ENCODE results near the gene TEAD1.
A peak's percentile ranks its signal among the peaks of the same experiment; 100 is the strongest.

The TEAD1 gene

DNA sequence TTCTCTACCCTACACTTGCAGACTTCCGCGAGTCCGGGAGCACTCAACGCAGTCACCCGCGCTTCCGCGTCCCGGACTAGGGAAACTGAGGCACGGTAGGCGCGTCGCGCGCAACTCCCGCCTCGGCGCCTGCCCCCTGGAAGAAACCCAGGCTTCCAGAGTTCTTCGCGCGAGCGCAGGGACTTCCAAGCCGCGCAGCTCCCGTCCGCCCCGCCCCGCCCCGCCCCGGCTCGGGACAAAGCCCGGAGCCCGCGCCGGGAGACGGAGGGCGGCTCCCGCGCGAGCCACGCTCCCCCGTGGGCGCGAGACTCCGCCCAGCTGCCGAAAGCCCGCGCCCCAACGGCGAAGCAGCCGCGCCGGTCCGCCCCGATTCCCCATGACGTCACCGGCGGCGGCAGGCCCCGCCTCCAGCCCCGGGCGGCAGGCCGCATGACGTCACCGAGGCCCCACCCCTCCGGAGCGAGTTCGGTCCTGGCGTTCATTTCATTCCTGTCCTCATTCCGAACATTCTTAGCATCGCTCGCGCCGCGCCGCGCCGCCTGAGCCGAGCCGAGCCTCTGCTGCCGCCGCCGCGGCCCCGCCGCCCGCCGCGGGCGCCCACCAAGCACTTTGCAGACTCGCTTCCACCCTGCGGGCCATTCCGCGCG is at the start of gene TEAD1:
TEAD1 (plus strand) TSS at position 498 of the 647 bp plus-strand sequence.
- peak; percentile 74 to 79 for DNase-seq (ENCODE audit: low read depth in 1 of 2, low spot score in 1 of 2)

- DNase-seq (ENCODE audit: low read depth in 1 of 2, low spot score in 1 of 2), result no peak
These were observed 49.6 kb upstream of the TEAD1 start for GRCh38 chr11:12624595-12624994.

DNA sequence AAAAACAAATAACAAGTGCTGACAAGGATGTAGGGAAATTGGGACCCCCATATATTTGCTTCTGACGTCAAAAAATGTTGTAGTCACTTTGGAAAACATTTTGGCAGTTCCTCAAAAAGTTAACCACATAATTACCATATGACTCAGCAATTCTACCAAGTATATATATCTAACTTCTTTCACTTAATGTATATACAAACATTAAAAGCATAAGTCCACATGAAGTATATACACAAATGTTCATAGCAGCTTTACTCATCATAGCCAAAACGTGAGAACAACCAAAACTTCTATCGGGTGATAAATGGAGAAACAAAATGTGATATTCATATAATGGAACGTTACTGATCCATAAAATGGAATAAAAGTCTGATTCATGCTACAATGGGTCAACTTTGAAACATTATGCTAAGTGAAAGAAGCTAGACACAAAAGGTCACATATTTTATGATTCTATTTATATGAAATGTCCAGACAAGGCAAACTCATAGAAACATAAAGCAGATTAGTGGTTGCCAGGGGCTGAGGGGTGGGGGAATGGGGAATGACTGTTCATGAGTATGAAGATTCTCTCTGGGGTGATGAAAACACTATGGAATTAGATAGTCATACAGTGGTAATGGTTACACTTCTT is 48.7 kb upstream of the TEAD1 start:
- no peak for DNase-seq (ENCODE audit: low read depth in 1 of 2, low spot score in 1 of 2)

DNA sequence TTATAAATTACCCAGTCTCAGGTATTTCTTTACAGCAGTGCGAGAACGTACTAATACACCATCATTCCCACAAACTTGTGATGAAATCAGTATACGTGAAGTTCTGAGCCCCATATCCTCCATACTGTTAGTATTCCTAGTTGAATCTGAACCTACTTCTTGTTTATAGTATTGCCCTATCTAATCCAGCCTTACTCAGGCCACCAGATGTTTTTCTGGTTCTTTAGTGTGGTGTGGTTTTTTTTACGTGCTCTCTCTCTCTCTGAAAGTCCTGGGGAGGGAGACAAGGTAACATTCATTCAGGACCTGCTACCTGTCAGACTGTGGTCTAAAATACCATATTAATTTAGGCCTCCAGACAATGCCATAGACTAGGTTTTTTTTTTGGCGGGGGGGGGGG is 47.6 kb upstream of the TEAD1 start:
- no peak for DNase-seq (ENCODE audit: low read depth in 1 of 2, low spot score in 1 of 2)

DNA sequence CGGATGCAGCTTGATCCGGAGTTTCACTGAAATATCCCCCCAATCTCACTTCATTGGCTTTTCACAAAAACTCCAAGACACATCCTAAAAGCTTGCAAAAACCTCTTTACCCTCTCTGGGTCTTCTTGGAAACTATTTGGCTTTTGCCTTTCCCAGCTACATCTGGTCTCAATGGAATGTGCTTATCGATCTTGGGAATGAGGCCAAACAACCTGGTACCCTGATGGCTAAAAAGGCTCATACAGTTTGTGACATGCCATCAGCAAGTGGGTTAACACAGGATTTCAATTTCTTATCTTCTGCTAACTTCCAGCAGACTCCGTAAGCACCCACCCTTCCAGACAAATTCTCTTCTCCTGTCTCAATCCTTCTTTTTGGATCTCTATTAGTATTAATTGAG is 45.9 kb upstream of the TEAD1 start:
- no peak for DNase-seq (ENCODE audit: low read depth in 1 of 2, low spot score in 1 of 2)

GRCh38 chr11:12629601-12630313 is 44.5 kb upstream of the TEAD1 start:
- no peak for DNase-seq (ENCODE audit: low read depth in 1 of 2, low spot score in 1 of 2)

DNA sequence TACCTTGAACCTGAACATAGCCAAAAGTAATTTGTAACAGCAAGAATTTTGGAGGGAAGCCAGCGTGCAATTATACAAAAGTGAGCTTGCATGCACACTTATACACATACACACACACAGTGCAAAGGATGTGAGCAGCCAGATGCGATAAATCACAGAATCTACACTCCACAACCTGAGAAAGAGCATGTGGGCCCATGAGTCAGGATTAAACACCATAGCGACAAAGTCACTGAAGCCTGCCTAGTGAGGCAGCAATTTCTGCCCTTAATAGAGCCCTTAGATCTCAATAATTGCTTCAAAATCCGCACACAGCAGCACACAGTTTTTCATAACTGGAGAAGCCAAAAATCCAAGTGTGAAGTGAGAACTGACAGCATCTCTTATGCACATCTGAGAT is 42.6 kb upstream of the TEAD1 start:
- DNase-seq (ENCODE audit: low read depth in 1 of 2, low spot score in 1 of 2), result no peak

DNA sequence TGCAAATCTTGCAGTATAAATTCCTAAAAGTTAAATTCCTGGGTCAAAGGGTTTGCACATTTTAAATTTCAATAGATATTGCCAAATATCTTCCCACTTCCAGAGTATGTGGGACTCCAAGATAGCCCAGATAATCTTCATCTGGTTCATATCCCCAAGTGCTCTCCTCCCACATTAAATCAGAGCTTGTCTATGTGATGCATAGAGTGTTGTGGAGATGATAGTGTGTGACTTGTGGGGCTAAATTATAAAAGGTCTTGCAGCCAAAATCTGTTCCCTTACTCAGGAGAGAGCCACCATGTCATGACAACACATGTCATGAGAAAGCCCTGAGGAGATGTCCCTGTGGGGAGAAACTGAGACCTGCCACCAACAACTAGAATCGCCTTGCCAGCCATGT is 39.9 kb upstream of the TEAD1 start:
- no peak for DNase-seq (ENCODE audit: low read depth in 1 of 2, low spot score in 1 of 2)

GRCh38 chr11:12636871-12637410 is 37.3 kb upstream of the TEAD1 start:
- DNase-seq (ENCODE audit: low read depth in 1 of 2, low spot score in 1 of 2), result no peak

GRCh38 chr11:12639388-12639787 is 34.8 kb upstream of the TEAD1 start:
- DNase-seq (ENCODE audit: low read depth in 1 of 2, low spot score in 1 of 2), result no peak

GRCh38 chr11:12640355-12640754 is 33.9 kb upstream of the TEAD1 start:
- no peak for DNase-seq (ENCODE audit: low read depth in 1 of 2, low spot score in 1 of 2)

DNA sequence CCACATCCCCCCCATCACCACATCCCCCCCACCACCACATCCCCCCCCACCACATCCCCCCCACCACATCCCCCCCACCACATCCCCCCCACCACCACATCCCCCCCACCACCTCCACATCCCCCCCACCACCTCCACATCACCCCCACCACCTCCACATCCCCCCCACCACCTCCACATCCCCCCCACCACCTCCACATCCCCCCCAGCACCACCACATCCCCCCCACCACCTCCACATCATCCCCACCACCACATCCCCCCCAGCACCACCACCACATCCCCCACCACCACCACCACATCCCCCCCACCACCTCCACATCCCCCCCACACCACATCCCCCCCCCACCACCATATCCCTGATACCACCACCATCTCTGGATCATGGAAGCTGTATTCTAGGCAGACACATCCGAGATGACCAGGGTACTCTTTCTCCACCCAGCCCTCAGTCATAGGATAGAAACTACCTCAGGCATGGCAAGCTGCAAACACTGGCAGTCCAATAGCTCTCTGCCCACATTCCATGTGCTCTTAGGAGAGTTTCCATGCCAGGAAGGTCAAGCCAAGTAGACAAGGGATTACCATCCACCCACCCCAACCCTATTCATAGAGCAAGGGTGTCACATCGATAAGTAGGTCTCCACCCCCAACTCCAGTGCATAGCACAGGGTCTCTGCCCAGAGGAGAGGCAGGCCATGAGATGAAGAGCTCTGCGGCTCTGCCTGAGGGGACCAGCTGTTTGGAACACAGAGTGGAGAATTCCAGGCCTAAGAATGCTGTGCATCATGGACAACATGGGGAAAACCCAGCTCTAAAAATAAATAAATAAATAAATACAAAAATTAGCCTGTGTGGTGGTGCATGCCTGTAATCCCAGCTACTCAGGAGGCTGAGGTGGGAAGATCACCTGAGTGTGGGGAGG is 33.0 kb upstream of the TEAD1 start:
- DNase-seq (ENCODE audit: low read depth in 1 of 2, low spot score in 1 of 2), result no peak

- DNase-seq (ENCODE audit: low read depth in 1 of 2, low spot score in 1 of 2), result no peak
These were observed 32.2 kb upstream of the TEAD1 start for GRCh38 chr11:12642040-12642439.

DNA sequence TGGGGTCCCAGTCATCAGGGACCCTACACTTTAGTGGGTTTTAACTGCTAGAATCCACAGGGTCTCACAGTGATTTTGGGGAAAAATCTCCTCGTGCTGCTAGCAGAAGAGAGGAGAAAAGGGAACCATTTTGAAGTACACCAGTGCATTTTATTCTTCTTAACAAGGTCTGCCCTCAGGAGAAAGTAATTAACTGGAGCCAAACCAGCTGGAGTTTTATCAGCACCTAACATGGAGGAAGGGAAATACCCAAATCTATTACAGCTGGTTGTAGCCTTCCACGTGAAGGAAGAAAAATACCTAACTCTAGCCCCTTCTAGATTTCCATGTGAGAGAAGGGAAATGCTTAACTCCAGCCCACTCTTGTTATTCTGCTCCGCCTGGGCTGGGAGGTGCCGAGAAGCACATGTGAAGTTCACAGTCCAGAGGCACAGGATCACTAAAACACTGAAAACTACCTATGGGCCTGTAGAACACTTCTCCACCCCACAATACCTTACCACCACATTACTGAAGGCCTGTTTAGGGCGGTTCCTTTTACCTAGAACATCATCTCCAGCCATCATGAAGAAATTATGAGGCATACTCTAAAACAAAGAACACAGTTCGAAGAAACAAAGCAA is 31.3 kb upstream of the TEAD1 start:
- DNase-seq (ENCODE audit: low read depth in 1 of 2, low spot score in 1 of 2), result no peak

GRCh38 chr11:12646478-12646877 is 27.7 kb upstream of the TEAD1 start:
- no peak for DNase-seq (ENCODE audit: low read depth in 1 of 2, low spot score in 1 of 2)

DNA sequence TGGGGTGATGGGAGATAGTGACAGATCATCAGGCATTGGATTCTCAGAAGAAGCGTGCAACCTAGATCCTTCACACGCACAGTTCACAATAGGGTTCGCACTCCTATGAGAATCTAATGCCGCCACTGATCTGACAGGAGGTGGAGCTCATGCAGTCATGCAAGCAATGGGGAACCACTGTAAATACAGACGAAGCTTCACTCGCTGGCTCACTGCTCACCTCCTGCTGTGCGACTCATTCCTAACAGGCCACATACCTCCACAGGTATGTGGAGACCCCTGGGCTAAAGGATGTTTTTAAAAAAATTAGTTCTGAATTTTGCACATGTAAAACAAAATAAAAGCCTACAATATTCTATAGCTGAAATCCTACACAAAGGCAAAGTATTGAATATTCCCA is 20.5 kb upstream of the TEAD1 start:
- no peak for DNase-seq (ENCODE audit: low read depth in 1 of 2, low spot score in 1 of 2)

GRCh38 chr11:12655842-12656241 is 18.4 kb upstream of the TEAD1 start:
- no peak for DNase-seq (ENCODE audit: low read depth in 1 of 2, low spot score in 1 of 2)

DNA sequence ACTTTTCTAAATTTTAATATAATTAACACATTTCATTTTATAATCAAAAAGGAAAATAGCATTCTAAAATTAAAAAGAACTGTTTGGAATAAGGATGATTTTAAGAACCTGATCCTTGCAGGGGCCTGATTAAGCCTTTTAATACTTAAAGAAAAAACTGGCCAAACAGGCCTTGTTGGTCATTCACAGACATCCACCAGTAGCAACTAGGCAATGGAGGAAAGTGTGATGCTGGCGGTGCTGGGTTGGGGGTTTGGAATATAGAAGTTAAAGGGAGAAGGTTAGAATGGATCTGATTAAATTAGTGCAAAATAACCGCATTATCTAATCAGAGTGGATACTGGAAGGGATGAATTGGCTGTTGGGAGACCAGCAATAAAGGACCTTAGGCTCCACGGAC is 16.9 kb upstream of the TEAD1 start:
- no peak for DNase-seq (ENCODE audit: low read depth in 1 of 2, low spot score in 1 of 2)

DNA sequence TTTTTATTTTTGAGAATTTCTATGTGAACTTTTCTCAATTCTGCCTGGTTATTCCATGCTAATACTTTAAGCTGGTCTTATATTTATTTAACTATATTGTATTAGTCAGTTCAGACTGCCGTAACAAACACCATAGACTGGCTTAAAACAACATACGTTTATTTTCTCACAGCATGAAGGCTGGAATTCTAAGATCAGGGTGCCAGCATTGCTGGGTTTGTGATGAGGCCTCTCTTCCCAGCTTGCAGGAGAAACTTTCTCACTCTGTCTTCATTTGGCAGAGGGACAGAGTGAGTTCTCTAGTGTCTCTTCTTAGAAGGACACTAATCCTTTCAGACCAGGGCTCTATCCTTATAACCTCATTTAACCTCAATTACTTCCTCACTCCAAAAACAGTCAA is 16.2 kb upstream of the TEAD1 start:
- no peak for DNase-seq (ENCODE audit: low read depth in 1 of 2, low spot score in 1 of 2)

DNA sequence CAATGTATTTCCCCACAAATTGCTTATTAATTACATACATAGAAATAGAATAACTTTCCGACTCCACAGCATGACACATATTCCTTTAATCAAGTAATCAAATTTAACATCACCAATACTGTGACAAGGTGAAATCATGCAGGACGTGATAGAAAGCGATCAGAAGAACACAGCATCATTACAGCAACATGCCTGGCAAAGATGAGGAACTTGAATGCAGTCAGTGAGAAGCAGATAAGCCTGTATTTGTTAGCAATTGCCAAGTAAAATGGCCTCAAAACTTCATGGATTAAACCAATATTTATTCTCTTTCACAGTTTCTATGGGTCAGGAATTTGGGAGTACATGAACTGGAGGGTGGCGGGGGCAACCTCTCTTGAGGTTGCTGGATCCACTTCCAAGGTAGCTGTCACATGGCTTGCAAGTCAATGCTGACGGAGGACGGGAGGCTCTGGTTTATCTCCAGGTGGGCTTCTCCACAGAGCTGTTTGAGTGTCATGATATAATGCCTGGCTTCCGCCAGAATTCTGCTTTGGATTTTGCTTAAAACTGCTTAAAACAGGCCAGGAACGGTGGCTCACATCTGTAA is 12.0 kb upstream of the TEAD1 start:
- no peak for DNase-seq (ENCODE audit: low read depth in 1 of 2, low spot score in 1 of 2)
